Left lung (tissue), 10 donors: ENCODE results near the gene CENPP. TPM values are rescaled to one million over a fixed set of nuclear protein-coding genes. Genes with fewer than 3 reads are reported as not detected.

Experiments
- ATAC-seq: fragments of 200-7000 bp; cut with Tn5 transposase; one replicate; pipeline ENCODE4 v1.9.1; 2020; ENCODE audit warnings: moderate library complexity
- DNase-seq, 4 donors: peaks; one replicate each; pipeline ENCODE4 v3.0.0-alpha.2; 2013 to 2020
- H3K27ac ChIP-seq, 2 donors: fragments of 200-600 bp; sonication (generic) in 1 of 2; one replicate each; pipeline versions ENCODE4 v1.5.0 to v1.8.0; 2020 to 2021
- H3K27me3 ChIP-seq, 2 donors: fragments of 200-600 bp; sonication (generic) in 1 of 2; one replicate each; pipeline versions ENCODE4 v1.5.0 to v1.8.0; 2020 to 2021
- H3K36me3 ChIP-seq, 2 donors: fragments of 200-600 bp; sonication (generic) in 1 of 2; one replicate each; pipeline versions ENCODE4 v1.5.0 to v1.8.0; 2020 to 2021
- H3K4me1 ChIP-seq, 2 donors: fragments of 200-600 bp; one replicate each; pipeline ENCODE4 v1.8.0; 2021
- H3K4me3 ChIP-seq, 2 donors: fragments of 200-600 bp; sonication (generic) in 1 of 2; one replicate each; pipeline versions ENCODE4 v1.5.0 to v1.8.0; 2020 to 2021; ENCODE audit warnings: mild to moderate bottlenecking in 1 of 2
- H3K9me3 ChIP-seq, 2 donors: fragments of 200-600 bp; sonication (generic) in 1 of 2; one replicate each; pipeline versions ENCODE4 v1.5.0 to v1.8.0; 2020 to 2021
- intact Hi-C, 2 donors: fragments of 100-400 bp; cut with DNase I; formaldehyde crosslinking; loops; one replicate each; pipeline versions ENCODE4 v1.11.2 to v1.14.2; 2022
- polyA plus RNA-seq, 6 donors: library from polyadenylated mRNA; unstranded; fragments of 120-200 nt; gene quantifications; one replicate each; pipeline ENCODE4 v1.2.1, GENCODE V29; 2013; ENCODE audit not compliant: insufficient read length in 6 of 6
- total RNA-seq, 2 donors: library from RNA; stranded (reverse); fragmentation: NEBNext Ultra II Directional; extraction: Animal tissue kit (Norgen Biotek cat#: 25700); gene quantifications; one replicate each; pipeline ENCODE4 v1.2.1, GENCODE V29; 2021
- TF ChIP-seq, protein P1 (sequence below), 2 donors: fragments of 200-600 bp; sonication (generic) in 1 of 2; IDR thresholded peaks; one replicate each; pipeline versions ENCODE4 v1.5.0 to v1.8.0; 2021; ENCODE audit warnings: antibody characterized with exemption in 2 of 2
- donor health status: DM: no; HTN: yes; CAD: no.
- donor health status: DM: no; HTN: no; CAD: no.

The CENPP gene
- total and polyA plus RNA-seq, 8 donors: 3.2 to 9.0 (median 5.7) TPM

DNA sequence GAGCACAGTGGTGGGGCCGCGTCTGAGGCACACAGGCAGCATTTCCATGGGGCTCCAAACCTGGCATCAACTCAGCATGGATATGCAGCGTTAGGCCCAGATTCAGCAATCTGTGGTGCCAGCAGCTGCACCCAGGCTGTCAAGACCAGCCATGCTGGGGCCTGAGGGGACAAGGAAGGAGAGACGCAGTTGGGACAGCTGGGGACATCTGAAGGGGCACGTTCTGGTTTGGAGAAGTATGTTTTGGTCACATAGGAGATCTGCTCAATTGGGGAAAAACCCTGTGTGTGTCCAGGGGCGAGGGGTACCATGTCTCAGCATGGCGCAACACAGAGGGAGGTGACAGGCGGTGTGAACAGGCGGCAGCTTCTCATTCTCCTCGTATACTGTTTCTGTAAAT lies 276.7 kb downstream of the CENPP start:
- Histone ChIP-seq H3K4me1 (peaks cover 0 to 5% of the 10 kb centered on the region in 2 donors), H3K27me3 (no peaks in the 10 kb centered on the region), H3K9me3 (peaks cover 0 to 6% of the 10 kb centered on the region in 2 donors), H3K4me3 (no peak overlapping the region), H3K36me3 (no peaks in the 10 kb centered on the region), H3K27ac (no peak overlapping the region)
- intact Hi-C loops: no loop called here
- DNase-seq (no peak), ATAC-seq (no peak)
- TF ChIP-seq, protein P1, sequence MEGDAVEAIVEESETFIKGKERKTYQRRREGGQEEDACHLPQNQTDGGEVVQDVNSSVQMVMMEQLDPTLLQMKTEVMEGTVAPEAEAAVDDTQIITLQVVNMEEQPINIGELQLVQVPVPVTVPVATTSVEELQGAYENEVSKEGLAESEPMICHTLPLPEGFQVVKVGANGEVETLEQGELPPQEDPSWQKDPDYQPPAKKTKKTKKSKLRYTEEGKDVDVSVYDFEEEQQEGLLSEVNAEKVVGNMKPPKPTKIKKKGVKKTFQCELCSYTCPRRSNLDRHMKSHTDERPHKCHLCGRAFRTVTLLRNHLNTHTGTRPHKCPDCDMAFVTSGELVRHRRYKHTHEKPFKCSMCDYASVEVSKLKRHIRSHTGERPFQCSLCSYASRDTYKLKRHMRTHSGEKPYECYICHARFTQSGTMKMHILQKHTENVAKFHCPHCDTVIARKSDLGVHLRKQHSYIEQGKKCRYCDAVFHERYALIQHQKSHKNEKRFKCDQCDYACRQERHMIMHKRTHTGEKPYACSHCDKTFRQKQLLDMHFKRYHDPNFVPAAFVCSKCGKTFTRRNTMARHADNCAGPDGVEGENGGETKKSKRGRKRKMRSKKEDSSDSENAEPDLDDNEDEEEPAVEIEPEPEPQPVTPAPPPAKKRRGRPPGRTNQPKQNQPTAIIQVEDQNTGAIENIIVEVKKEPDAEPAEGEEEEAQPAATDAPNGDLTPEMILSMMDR (IDR thresholded peaks at IDR 0.05): no peak

DNA sequence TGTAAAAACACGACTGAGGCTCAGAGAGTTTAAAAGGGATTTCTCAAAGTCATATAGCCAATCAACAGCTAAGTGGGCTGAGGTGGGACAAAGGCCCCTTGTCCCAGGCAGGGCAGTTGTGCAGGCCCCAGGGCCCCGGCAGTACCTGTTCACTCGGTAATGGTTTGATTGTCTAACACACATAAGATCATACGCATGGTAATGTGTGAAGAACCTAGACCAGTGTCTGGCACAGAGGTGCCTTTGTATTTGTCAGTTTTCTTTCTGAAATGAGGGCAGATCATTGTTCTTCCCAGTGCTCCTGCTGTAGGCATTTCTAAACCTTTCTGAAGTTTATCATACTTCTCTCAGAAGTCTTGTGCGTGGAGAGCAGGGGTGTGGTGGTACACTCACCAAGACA lies 277.3 kb downstream of the CENPP start:
- intact Hi-C loops: no loop called here
- H3K4me3 ChIP-seq: no peak overlapping the region
- H3K4me1 ChIP-seq: peaks cover 0 to 7% of the 10 kb centered on the region in 2 donors
- H3K27ac ChIP-seq: no peak overlapping the region
- DNase-seq: no peak
- H3K36me3 ChIP-seq: no peaks in the 10 kb centered on the region
- H3K27me3 ChIP-seq: no peaks in the 10 kb centered on the region
- ATAC-seq: no peak
- H3K9me3 ChIP-seq: peaks cover 0 to 6% of the 10 kb centered on the region in 2 donors
- TF ChIP-seq, protein P1 (IDR thresholded peaks at IDR 0.05): no peak

DNA sequence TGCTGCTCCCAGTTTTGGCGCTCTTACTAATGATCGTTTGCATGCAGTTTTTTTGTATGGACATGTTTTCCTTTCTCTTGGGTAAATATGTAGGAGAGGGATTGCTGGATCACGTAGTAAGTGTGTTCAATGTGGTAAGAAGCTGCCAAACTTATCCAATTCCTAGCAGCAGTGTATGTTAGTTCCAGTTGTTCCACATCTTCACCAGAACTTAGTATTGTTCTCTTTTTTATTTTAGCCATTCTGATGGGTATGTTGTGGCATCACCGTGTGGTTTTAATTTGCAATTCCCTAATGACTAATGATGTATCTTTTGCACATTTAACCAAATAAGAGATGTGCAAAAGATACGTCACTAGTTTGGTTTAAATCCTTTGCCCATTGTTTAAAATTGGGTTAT lies 278.2 kb downstream of the CENPP start:
- H3K27me3 ChIP-seq: no peaks in the 10 kb centered on the region
- peaks cover 0 to 6% of the 10 kb centered on the region in 2 donors for H3K9me3 ChIP-seq
- no peak overlapping the region for H3K27ac ChIP-seq
- DNase-seq (no peak), ATAC-seq (no peak)
- intact Hi-C loops: no loop called here
- H3K4me3 ChIP-seq: no peak overlapping the region
- TF ChIP-seq, protein P1 (IDR thresholded peaks at IDR 0.05): no peak
- H3K4me1 ChIP-seq: peaks cover 0 to 7% of the 10 kb centered on the region in 2 donors
- H3K36me3 ChIP-seq: no peaks in the 10 kb centered on the region

DNA sequence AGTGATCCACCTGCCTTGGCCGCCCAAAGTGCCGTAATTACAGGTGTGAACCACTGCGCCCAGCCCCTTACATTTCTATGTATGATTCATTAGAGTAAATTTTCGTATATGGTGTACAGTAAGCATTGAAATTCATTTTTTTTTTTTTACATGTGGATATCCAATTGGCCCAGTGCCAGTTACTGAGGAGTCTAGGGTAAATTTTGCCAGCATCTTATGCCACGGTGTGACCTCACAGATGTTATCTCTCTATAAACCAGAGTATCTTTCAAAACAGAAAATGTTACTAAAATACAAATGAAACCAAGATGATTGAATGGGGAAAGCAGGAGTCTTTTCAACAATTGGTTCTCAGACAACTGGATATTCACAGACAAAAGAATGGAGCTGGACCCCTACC lies 279.5 kb downstream of the CENPP start:
- no peak overlapping the region for H3K4me3 ChIP-seq
- ATAC-seq (no peak), DNase-seq (no peak)
- TF ChIP-seq, protein P1 (IDR thresholded peaks at IDR 0.05): no peak
- peaks cover 0 to 6% of the 10 kb centered on the region in 2 donors for H3K9me3 ChIP-seq
- H3K27ac ChIP-seq: no peak overlapping the region
- intact Hi-C loops: no loop called here
- peaks cover 0 to 5% of the 10 kb centered on the region in 2 donors for H3K4me1 ChIP-seq
- no peaks in the 10 kb centered on the region for H3K27me3 ChIP-seq
- no peaks in the 10 kb centered on the region for H3K36me3 ChIP-seq

DNA sequence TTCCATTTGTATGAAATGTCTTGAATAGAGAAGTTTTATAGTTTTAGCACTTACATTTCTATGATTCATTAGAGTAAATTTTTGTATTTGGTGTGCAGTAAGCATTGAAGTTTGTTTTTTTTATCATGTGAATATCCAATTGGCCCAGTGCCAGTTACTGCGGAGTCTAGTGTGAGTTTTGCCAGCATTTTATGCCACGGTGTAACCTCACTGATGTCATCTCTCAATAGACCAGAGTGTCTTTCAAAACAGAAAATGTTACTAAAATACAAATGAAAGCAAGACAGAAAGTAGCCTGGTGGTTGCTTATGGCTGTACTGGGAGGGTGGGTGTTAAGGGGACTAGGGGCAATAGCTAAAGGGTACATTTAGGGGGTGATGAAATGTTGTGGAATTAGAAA lies 281.3 kb downstream of the CENPP start:
- ATAC-seq (no peak), DNase-seq (no peak)
- peaks cover 0 to 18% of the 10 kb centered on the region in 2 donors for H3K36me3 ChIP-seq
- H3K4me1 ChIP-seq: peaks cover 0 to 3% of the 10 kb centered on the region in 2 donors
- TF ChIP-seq, protein P1 (IDR thresholded peaks at IDR 0.05): no peak
- H3K4me3 ChIP-seq: no peak overlapping the region
- no peaks in the 10 kb centered on the region for H3K27me3 ChIP-seq
- intact Hi-C loops: no loop called here
- H3K27ac ChIP-seq: no peak overlapping the region
- H3K9me3 ChIP-seq: peaks cover 0 to 6% of the 10 kb centered on the region in 2 donors
